Transverse colon (tissue), 4 donors: ENCODE measurements around the gene TMEM134.

Source experiments
- POLR2AphosphoS5 ChIP-seq, 3 donors: sonication (generic); formaldehyde crosslinking; IDR thresholded peaks; one replicate each; pipeline ENCODE4 v1.6.1; 2016; ENCODE audit warnings: antibody characterized with exemption in 3 of 3
- TF ChIP-seq, protein P1 (sequence below), 5 experiments: fragments of 200-600 bp in 3 of 5; fragments of 450-650 bp in 2 of 5; sonication (generic) in 3 of 5; IDR thresholded peaks; 1 replicate in 2 of 5; 2 replicates in 3 of 5; pipeline ENCODE4 v1.5.1; 2016 to 2017; ENCODE audit warnings: antibody characterized with exemption in 5 of 5, inconsistent platforms in 3 of 5, mild to moderate bottlenecking in 2 of 5, moderate library complexity in 1 of 5

- TF ChIP-seq POLR2AphosphoS5 (IDR thresholded peaks at IDR 0.05): no peak
- TF ChIP-seq, protein P1, sequence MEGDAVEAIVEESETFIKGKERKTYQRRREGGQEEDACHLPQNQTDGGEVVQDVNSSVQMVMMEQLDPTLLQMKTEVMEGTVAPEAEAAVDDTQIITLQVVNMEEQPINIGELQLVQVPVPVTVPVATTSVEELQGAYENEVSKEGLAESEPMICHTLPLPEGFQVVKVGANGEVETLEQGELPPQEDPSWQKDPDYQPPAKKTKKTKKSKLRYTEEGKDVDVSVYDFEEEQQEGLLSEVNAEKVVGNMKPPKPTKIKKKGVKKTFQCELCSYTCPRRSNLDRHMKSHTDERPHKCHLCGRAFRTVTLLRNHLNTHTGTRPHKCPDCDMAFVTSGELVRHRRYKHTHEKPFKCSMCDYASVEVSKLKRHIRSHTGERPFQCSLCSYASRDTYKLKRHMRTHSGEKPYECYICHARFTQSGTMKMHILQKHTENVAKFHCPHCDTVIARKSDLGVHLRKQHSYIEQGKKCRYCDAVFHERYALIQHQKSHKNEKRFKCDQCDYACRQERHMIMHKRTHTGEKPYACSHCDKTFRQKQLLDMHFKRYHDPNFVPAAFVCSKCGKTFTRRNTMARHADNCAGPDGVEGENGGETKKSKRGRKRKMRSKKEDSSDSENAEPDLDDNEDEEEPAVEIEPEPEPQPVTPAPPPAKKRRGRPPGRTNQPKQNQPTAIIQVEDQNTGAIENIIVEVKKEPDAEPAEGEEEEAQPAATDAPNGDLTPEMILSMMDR (IDR thresholded peaks at IDR 0.05): no peak
Observed at GRCh38 chr11:67492069-67492727, 23.1 kb upstream of the TMEM134 start.
